IMR-90 (cell line): Measurements from ENCODE around the gene VWA7. TPM values are rescaled to one million over a fixed set of nuclear protein-coding genes. Genes with fewer than 3 reads are reported as not detected.

ENCODE experiments used
- ATAC-seq: fragments of 200-7000 bp; cut with Tn5 transposase; 2 replicates; pipeline ENCODE4 v1.9.1; 2020; ENCODE audit warnings: low read depth, mild to moderate bottlenecking, moderate library complexity
- BruUV-seq: library from RNA; stranded (reverse); fragments of 400-500 nt; replicated peaks from 2 replicates; lab custom pipeline; 2021; lab: Mats Ljungman, UMichigan
- CTCF ChIA-PET: fragments of 300-600 bp; formaldehyde crosslinking; extraction: SDS; loops from one replicate; lab custom pipeline; 2021; ENCODE audit warnings: antibody characterized with exemption; lab: Yijun Ruan, JAX
- POLR2A ChIA-PET: fragments of 300-600 bp; sonication (Branson Sonifier 250); formaldehyde crosslinking; loops from one replicate; lab custom pipeline; 2022; ENCODE audit warnings: antibody characterized with exemption; ENCODE audit not compliant: unreplicated experiment; lab: Charles Lee
- DNase-seq: peaks from one replicate; pipeline ENCODE4 v3.0.0; 2013
- H2AFZ ChIP-seq: replicated peaks from 2 replicates; pipeline ENCODE3; 2013; ENCODE audit warnings: low read length, mild to moderate bottlenecking; ENCODE audit not compliant: poor library complexity
- H2AK5ac ChIP-seq: 2 replicates; pipeline ENCODE4 v1.6.1; 2013; ENCODE audit warnings: low read depth, low read length, inconsistent platforms
- H2AK9ac ChIP-seq: replicated peaks from 2 replicates; pipeline ENCODE3; 2013; ENCODE audit warnings: mild to moderate bottlenecking, low read depth, low read length, moderate library complexity; ENCODE audit not compliant: poor library complexity
- H2BK120ac ChIP-seq: 2 replicates; pipeline ENCODE4 v1.6.1; 2013; ENCODE audit warnings: low read depth, low read length, inconsistent platforms
- H2BK15ac ChIP-seq: 3 replicates; pipeline ENCODE4 v1.6.1; 2013; ENCODE audit warnings: low read depth, low read length, inconsistent platforms
- H2BK20ac ChIP-seq: 2 replicates; pipeline ENCODE4 v1.6.1; 2013; ENCODE audit warnings: low read depth, mild to moderate bottlenecking, inconsistent platforms, low read length, moderate library complexity
- H2BK5ac ChIP-seq: 2 replicates; pipeline ENCODE4 v1.6.1; 2013; ENCODE audit warnings: mild to moderate bottlenecking, low read depth, low read length, inconsistent platforms; ENCODE audit not compliant: poor library complexity, severe bottlenecking
- H3K14ac ChIP-seq: replicated peaks from 2 replicates; pipeline ENCODE4 v1.6.1; 2013; ENCODE audit warnings: low read depth, low read length, inconsistent platforms
- H3K18ac ChIP-seq: 2 replicates; pipeline ENCODE4 v1.6.1; 2013; ENCODE audit warnings: low read depth, low read length, control low read depth
- H3K23ac ChIP-seq: 2 replicates; pipeline ENCODE4 v1.6.1; 2013; ENCODE audit warnings: low read depth, low read length, inconsistent platforms
- H3K27ac ChIP-seq: 2 replicates; pipeline ENCODE4 v1.5.1; 2013; ENCODE audit warnings: mild to moderate bottlenecking, control low read depth, low read length; ENCODE audit not compliant: insufficient read depth
- H3K27me3 ChIP-seq: 2 replicates; pipeline ENCODE4 v1.6.1; 2013; ENCODE audit warnings: low read length; ENCODE audit not compliant: control insufficient read depth, insufficient read depth
- H3K36me3 ChIP-seq: 2 replicates; pipeline ENCODE4 v1.6.1; 2013; ENCODE audit warnings: low read length, mixed read lengths; ENCODE audit not compliant: control insufficient read depth, insufficient read depth
- H3K4ac ChIP-seq: 2 replicates; pipeline ENCODE4 v1.6.1; 2013; ENCODE audit warnings: low read depth, low read length, inconsistent platforms
- H3K4me1 ChIP-seq: 2 replicates; pipeline ENCODE4 v1.6.1; 2013; ENCODE audit warnings: low read length, mixed read lengths; ENCODE audit not compliant: control insufficient read depth, insufficient read depth
- H3K4me2 ChIP-seq: 2 replicates; pipeline ENCODE4 v1.6.1; 2013; ENCODE audit warnings: low read depth, mild to moderate bottlenecking, control low read depth, low read length, moderate library complexity
- H3K4me3 ChIP-seq: 2 replicates; pipeline ENCODE4 v1.5.1; 2013; ENCODE audit warnings: low read depth, mild to moderate bottlenecking, control low read depth, low read length, moderate library complexity; ENCODE audit not compliant: insufficient read depth
- H3K56ac ChIP-seq: 2 replicates; pipeline ENCODE4 v1.6.1; 2013; ENCODE audit warnings: low read length, inconsistent platforms; ENCODE audit not compliant: insufficient read depth; ENCODE audit errors: extremely low read depth
- H3K79me1 ChIP-seq, 2 experiments: 2 replicates each; pipeline ENCODE4 v1.6.1; 2013; ENCODE audit warnings: low read length in 2 of 2, inconsistent platforms in 1 of 2, low read depth in 1 of 2
- H3K9ac ChIP-seq: 2 replicates; pipeline ENCODE4 v1.6.1; 2013; ENCODE audit warnings: low read depth, low read length, control low read depth
- H3K9me1 ChIP-seq: 2 replicates; pipeline ENCODE4 v1.6.1; 2013; ENCODE audit warnings: low read length, inconsistent platforms; ENCODE audit not compliant: insufficient read depth
- H3K9me3 ChIP-seq: 2 replicates; pipeline ENCODE4 v1.6.1; 2013; ENCODE audit warnings: low read length; ENCODE audit not compliant: control insufficient read depth, insufficient read depth
- H4K20me1 ChIP-seq: 2 replicates; pipeline ENCODE4 v1.6.1; 2013; ENCODE audit warnings: low read length, inconsistent platforms; ENCODE audit not compliant: insufficient read depth
- H4K5ac ChIP-seq: 2 replicates; pipeline ENCODE4 v1.6.1; 2013; ENCODE audit warnings: mild to moderate bottlenecking, low read depth, low read length, control low read depth
- H4K8ac ChIP-seq, 2 experiments: 2 replicates each; pipeline ENCODE4 v1.6.1; 2013; ENCODE audit warnings: low read depth in 2 of 2, low read length in 2 of 2, control low read depth in 1 of 2, inconsistent platforms in 1 of 2
- H4K91ac ChIP-seq: 2 replicates; pipeline ENCODE4 v1.6.1; 2013; ENCODE audit warnings: low read depth, low read length, inconsistent platforms; ENCODE audit not compliant: insufficient read depth
- CHD1 ChIP-seq: IDR thresholded peaks from 2 replicates; pipeline ENCODE4 v1.6.1; 2012; ENCODE audit warnings: low read depth, low read length, improper control_type of control experiment
- FOS ChIP-seq: fragments of 150-350 bp; IDR thresholded peaks from 2 replicates; pipeline ENCODE4 v1.6.1; 2016; ENCODE audit warnings: low read depth, low read length
- MAZ ChIP-seq: IDR thresholded peaks from 2 replicates; pipeline ENCODE4 v1.6.1; 2012; ENCODE audit warnings: low read depth, mild to moderate bottlenecking, low read length, improper control_type of control experiment, moderate library complexity, borderline replicate concordance
- MXI1 ChIP-seq: IDR thresholded peaks from 2 replicates; pipeline ENCODE4 v1.6.1; 2012; ENCODE audit warnings: low read depth, mild to moderate bottlenecking, low read length, moderate library complexity, borderline replicate concordance
- NFE2L2 ChIP-seq: fragments of 150-350 bp; IDR thresholded peaks from 2 replicates; pipeline ENCODE4 v1.6.1; 2016; ENCODE audit warnings: low read depth, mild to moderate bottlenecking, low read length
- POLR2A ChIP-seq: IDR thresholded peaks from 2 replicates; pipeline ENCODE4 v1.6.1; 2012; ENCODE audit warnings: mild to moderate bottlenecking, low read depth, low read length
- RAD21 ChIP-seq: IDR thresholded peaks from 2 replicates; pipeline ENCODE4 v1.6.1; 2012; ENCODE audit warnings: low read length, improper control_type of control experiment
- RFX5 ChIP-seq: IDR thresholded peaks from 2 replicates; pipeline ENCODE4 v1.8.0; 2012; ENCODE audit warnings: low read depth, mild to moderate bottlenecking, low read length, moderate library complexity
- SMC3 ChIP-seq: fragments of 150-350 bp; IDR thresholded peaks from 2 replicates; pipeline ENCODE4 v1.6.1; 2016; ENCODE audit warnings: low read depth, mild to moderate bottlenecking, antibody characterized with exemption, low read length, moderate library complexity
- WGBS, 2 experiments: methylation state at CpG; one replicate each; pipeline versions ENCODE4 v1.1.5 to v1.1.7; 2013; ENCODE audit warnings: missing lambda C conversion rate in 2 of 2; ENCODE audit not compliant: insufficient read length in 1 of 2; ENCODE audit errors: extremely low coverage in 2 of 2; 5-methylcytosine and 5-hydroxymethylcytosine counted together
- dilution Hi-C: fragments of 300-500 bp; cut with HindIII; formaldehyde crosslinking; loops from one replicate; pipeline ENCODE4 v1.14.3; 2018; ENCODE audit warnings: low sequenced_read_pairs; ENCODE audit not compliant: unreplicated experiment
- in situ Hi-C: fragments of 300-500 bp; cut with MboI; formaldehyde crosslinking; loops from 3 replicates; pipeline ENCODE4 v1.14.3; 2019; ENCODE audit warnings: low sequenced_read_pairs, inconsistent platforms, mixed read lengths
- intact Hi-C: fragments of 100-400 bp; cut with micrococcal nuclease; formaldehyde crosslinking; loops from 2 replicates; pipeline ENCODE4 v1.10.0; 2022
- polyA plus RNA-seq, 3 experiments: library from polyadenylated mRNA; depleted of rRNA; stranded (reverse); fragments of >200 nt; gene quantifications; 2 replicates each; pipeline ENCODE4 v1.2.3, GENCODE V29; 2012; ENCODE audit warnings: low replicate concordance in 1 of 3
- total RNA-seq: library from RNA; depleted of rRNA; stranded (reverse); fragments of >200 nt; gene quantifications from 2 replicates; pipeline ENCODE4 v1.2.3, GENCODE V29; 2012
- TF ChIP-seq, protein P1 (sequence below): conservative IDR thresholded peaks from 2 replicates; pipeline ENCODE4 v1.5.1; 2012; ENCODE audit warnings: mild to moderate bottlenecking, low read depth, low read length, improper control_type of control experiment
- TF ChIP-seq, protein P2 (sequence below): fragments of 150-350 bp; IDR thresholded peaks from 2 replicates; pipeline ENCODE4 v1.6.1; 2017; ENCODE audit warnings: mild to moderate bottlenecking, antibody characterized with exemption, low read length, low read depth

The VWA7 gene
- total and polyA plus RNA-seq, 2 of the 4 experiments (the other 2 are of a cell fraction) = under 0.01 to 1.4 TPM

- H4K5ac ChIP-seq = peak overlapping the region; percentile 50
- peak overlapping the region; percentile 78 for H2BK120ac ChIP-seq
- intact Hi-C loops (loop anchor here (2.0 kb wide), 2 partner anchors 49 to 101 kb away; partner anchors contain the start of gene LY6G5C), dilution Hi-C loops (no loop called here), in situ Hi-C loops (no loop called here)
- peak overlapping the region; percentile 17 to 82; a peak in 2 of 4 replicates for H4K8ac ChIP-seq
- peak overlapping the region; percentile 91; the same call in 1 of the 2 replicates for H3K23ac ChIP-seq
- ATAC-seq (peak; percentile 81), DNase-seq (peak; percentile 79)
- H3K4me2 ChIP-seq = peak overlapping the region; percentile 92
- WGBS, 2 experiments = no CpG with 5 or more reads among the region's 29 CpGs
- CTCF ChIA-PET = interaction anchor here (0.5 to 0.9 kb wide), 3 partner anchors 21 to 48 kb away, joined by 3 read pairs; partner anchors contain the start of gene LY6G5C
- peak overlapping the region; percentile 72 for H4K91ac ChIP-seq
- H2AK9ac ChIP-seq = peak overlapping the region; percentile 99
- TF ChIP-seq MAZ (peak; percentile 55; the same call in 1 of the 2 replicates), RFX5 (no peak), POLR2A (no peak), NFE2L2 (no peak; the same call in 1 of the 2 replicates), SMC3 (peak; percentile 60), CHD1 (no peak), RAD21 (peak; percentile 77), MXI1 (0 out of 2 replicates have a peak, but pooled peaks have one; percentile 37), FOS (no peak)
- TF ChIP-seq, protein P1, sequence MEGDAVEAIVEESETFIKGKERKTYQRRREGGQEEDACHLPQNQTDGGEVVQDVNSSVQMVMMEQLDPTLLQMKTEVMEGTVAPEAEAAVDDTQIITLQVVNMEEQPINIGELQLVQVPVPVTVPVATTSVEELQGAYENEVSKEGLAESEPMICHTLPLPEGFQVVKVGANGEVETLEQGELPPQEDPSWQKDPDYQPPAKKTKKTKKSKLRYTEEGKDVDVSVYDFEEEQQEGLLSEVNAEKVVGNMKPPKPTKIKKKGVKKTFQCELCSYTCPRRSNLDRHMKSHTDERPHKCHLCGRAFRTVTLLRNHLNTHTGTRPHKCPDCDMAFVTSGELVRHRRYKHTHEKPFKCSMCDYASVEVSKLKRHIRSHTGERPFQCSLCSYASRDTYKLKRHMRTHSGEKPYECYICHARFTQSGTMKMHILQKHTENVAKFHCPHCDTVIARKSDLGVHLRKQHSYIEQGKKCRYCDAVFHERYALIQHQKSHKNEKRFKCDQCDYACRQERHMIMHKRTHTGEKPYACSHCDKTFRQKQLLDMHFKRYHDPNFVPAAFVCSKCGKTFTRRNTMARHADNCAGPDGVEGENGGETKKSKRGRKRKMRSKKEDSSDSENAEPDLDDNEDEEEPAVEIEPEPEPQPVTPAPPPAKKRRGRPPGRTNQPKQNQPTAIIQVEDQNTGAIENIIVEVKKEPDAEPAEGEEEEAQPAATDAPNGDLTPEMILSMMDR = peak; percentile 67
- TF ChIP-seq, protein P2, sequence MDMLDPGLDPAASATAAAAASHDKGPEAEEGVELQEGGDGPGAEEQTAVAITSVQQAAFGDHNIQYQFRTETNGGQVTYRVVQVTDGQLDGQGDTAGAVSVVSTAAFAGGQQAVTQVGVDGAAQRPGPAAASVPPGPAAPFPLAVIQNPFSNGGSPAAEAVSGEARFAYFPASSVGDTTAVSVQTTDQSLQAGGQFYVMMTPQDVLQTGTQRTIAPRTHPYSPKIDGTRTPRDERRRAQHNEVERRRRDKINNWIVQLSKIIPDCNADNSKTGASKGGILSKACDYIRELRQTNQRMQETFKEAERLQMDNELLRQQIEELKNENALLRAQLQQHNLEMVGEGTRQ = peak; percentile 39; the same call in 1 of the 2 replicates
- peak overlapping the region; percentile 85 for H3K27ac ChIP-seq
- peak overlapping the region; percentile 90 for H2AK5ac ChIP-seq
- H3K4ac ChIP-seq = peak overlapping the region; percentile 92
- peak overlapping the region; percentile 96 for H2AFZ ChIP-seq
- H3K9ac ChIP-seq = peak overlapping the region; percentile 81
- POLR2A ChIA-PET = interaction anchor here (0.6 to 1.0 kb wide), 3 partner anchors 28 to 189 kb away, joined by 3 read pairs; no protein-coding TSS in a partner anchor
- peak overlapping the region; percentile 45; the same call in 1 of the 3 replicates for H2BK15ac ChIP-seq
- no TSS peak for BruUV-seq
- peaks cover 7% of the 10 kb centered on the region for H3K4me1 ChIP-seq
- peaks cover 32% of the 10 kb centered on the region for H4K20me1 ChIP-seq
- H3K4me3 ChIP-seq = peak overlapping the region; percentile 85
- peak overlapping the region; percentile 67 for H3K56ac ChIP-seq
- peak overlapping the region; percentile 66; the same call in 1 of the 2 replicates for H3K18ac ChIP-seq
- 0 out of 2 replicates have a peak overlapping the region, but pooled peaks have one; percentile 6 for H2BK20ac ChIP-seq
- H3K9me1 ChIP-seq = peaks cover 5% of the 10 kb centered on the region
- H3K9me3 ChIP-seq = no peaks in the 10 kb centered on the region
- peaks cover 50% of the 10 kb centered on the region for H3K36me3 ChIP-seq
- no peaks in the 10 kb centered on the region for H3K27me3 ChIP-seq
- peaks cover 0 to 50% of the 10 kb centered on the region in 2 experiments; a peak in 3 of 4 replicates for H3K79me1 ChIP-seq
- H3K14ac ChIP-seq = peak overlapping the region; percentile 89
- peak overlapping the region; percentile 83 for H2BK5ac ChIP-seq
These were observed 47.6 kb downstream of the VWA7 start for GRCh38 chr6:31729515-31729978.
